HEK293 (cell line): ENCODE measurements around the gene NEAT1.

Source experiments
- CTCF ChIA-PET: fragments of 350-600 bp; formaldehyde crosslinking; extraction: SDS; loops from one replicate; lab custom pipeline; 2021; ENCODE audit warnings: antibody characterized with exemption; lab: Yijun Ruan, JAX
- POLR2A ChIA-PET: fragments of 300-600 bp; formaldehyde crosslinking; extraction: SDS; loops from one replicate; lab custom pipeline; 2020; ENCODE audit warnings: antibody characterized with exemption, inconsistent platforms; lab: Yijun Ruan, JAX
- H3K27ac ChIP-seq: fragments of 200-500 bp; sonication (Bioruptor generic); 2 replicates; pipeline ENCODE4 v1.5.1; 2014; ENCODE audit warnings: low read depth, low read length, control low read depth, inconsistent platforms; ENCODE audit errors: extremely low read depth
- H3K36me3 ChIP-seq, 2 experiments: fragments of 200-500 bp in 1 of 2; sonication (Bioruptor generic) in 1 of 2; 1 replicate in 1 of 2; 2 replicates in 1 of 2; pipeline ENCODE4 v1.5.1; 2014 to 2017; ENCODE audit warnings: inconsistent platforms in 2 of 2, low read length in 2 of 2; ENCODE audit not compliant: control insufficient read depth in 2 of 2, insufficient read depth in 1 of 2
- H3K4me1 ChIP-seq: fragments of 200-500 bp; sonication (Bioruptor generic); 2 replicates; pipeline ENCODE4 v1.5.1; 2014; ENCODE audit warnings: mild to moderate bottlenecking, low read length, inconsistent platforms; ENCODE audit not compliant: control insufficient read depth, insufficient read depth
- H3K4me3 ChIP-seq: 2 replicates; pipeline ENCODE4 v1.5.1; 2011; ENCODE audit warnings: low read depth, mild to moderate bottlenecking, control low read depth, low read length, moderate library complexity
- H3K9me3 ChIP-seq: fragments of 200-500 bp; sonication (Bioruptor generic); 2 replicates; pipeline ENCODE4 v1.5.1; 2014; ENCODE audit warnings: low read depth, low read length, inconsistent platforms; ENCODE audit not compliant: control insufficient read depth, insufficient read depth
- FEZF1 ChIP-seq: fragments of 450-650 bp; formaldehyde crosslinking; IDR thresholded peaks from 2 replicates; pipeline ENCODE4 v1.5.1; 2016; ENCODE audit warnings: missing biosample characterization, missing genetic modification characterization
- OSR2 ChIP-seq: fragments of 450-650 bp; formaldehyde crosslinking; IDR thresholded peaks from 2 replicates; pipeline ENCODE4 v1.5.1; 2016; ENCODE audit warnings: missing biosample characterization, missing genetic modification characterization
- PATZ1 ChIP-seq: fragments of 450-650 bp; formaldehyde crosslinking; IDR thresholded peaks from 2 replicates; pipeline ENCODE4 v1.5.1; 2016; ENCODE audit warnings: missing biosample characterization, missing genetic modification characterization
- PRDM10 ChIP-seq: fragments of 450-650 bp; formaldehyde crosslinking; IDR thresholded peaks from 2 replicates; pipeline ENCODE4 v1.5.1; 2016; ENCODE audit warnings: missing biosample characterization, missing genetic modification characterization
- PRDM4 ChIP-seq: fragments of 450-650 bp; formaldehyde crosslinking; IDR thresholded peaks from 2 replicates; pipeline ENCODE4 v1.5.1; 2017; ENCODE audit warnings: missing biosample characterization, missing genetic modification characterization
- SP3 ChIP-seq: fragments of 450-650 bp; formaldehyde crosslinking; IDR thresholded peaks from 2 replicates; pipeline ENCODE4 v1.5.1; 2016; ENCODE audit warnings: missing biosample characterization, missing genetic modification characterization
- YY2 ChIP-seq: fragments of 450-650 bp; formaldehyde crosslinking; IDR thresholded peaks from 2 replicates; pipeline ENCODE4 v1.5.1; 2016; ENCODE audit warnings: missing biosample characterization, missing genetic modification characterization
- ZBTB6 ChIP-seq: fragments of 450-650 bp; formaldehyde crosslinking; IDR thresholded peaks from 2 replicates; pipeline ENCODE4 v1.5.1; 2017; ENCODE audit warnings: missing biosample characterization, missing genetic modification characterization
- ZFP41 ChIP-seq: fragments of 450-650 bp; formaldehyde crosslinking; IDR thresholded peaks from 2 replicates; pipeline ENCODE4 v1.5.1; 2016; ENCODE audit warnings: missing biosample characterization, missing genetic modification characterization, borderline replicate concordance
- ZNF121 ChIP-seq: fragments of 450-650 bp; formaldehyde crosslinking; IDR thresholded peaks from 2 replicates; pipeline ENCODE4 v1.5.1; 2016; ENCODE audit warnings: missing biosample characterization, missing genetic modification characterization
- ZNF2 ChIP-seq: fragments of 450-650 bp; formaldehyde crosslinking; IDR thresholded peaks from 2 replicates; pipeline ENCODE4 v1.5.1; 2016; ENCODE audit warnings: missing biosample characterization, missing genetic modification characterization
- ZNF239 ChIP-seq: fragments of 450-650 bp; formaldehyde crosslinking; IDR thresholded peaks from 2 replicates; pipeline ENCODE4 v1.5.1; 2016; ENCODE audit warnings: missing biosample characterization, missing genetic modification characterization
- ZNF350 ChIP-seq: fragments of 450-650 bp; formaldehyde crosslinking; IDR thresholded peaks from 2 replicates; pipeline ENCODE4 v1.5.0; 2017; ENCODE audit warnings: missing biosample characterization, mild to moderate bottlenecking, missing genetic modification characterization
- ZNF391 ChIP-seq: fragments of 450-650 bp; formaldehyde crosslinking; IDR thresholded peaks from 2 replicates; pipeline ENCODE4 v1.5.1; 2016; ENCODE audit warnings: low read depth, missing biosample characterization, missing genetic modification characterization, borderline replicate concordance
- ZNF449 ChIP-seq: fragments of 450-650 bp; formaldehyde crosslinking; IDR thresholded peaks from 2 replicates; pipeline ENCODE4 v1.5.1; 2017; ENCODE audit warnings: missing biosample characterization, mild to moderate bottlenecking, missing genetic modification characterization, moderate library complexity
- ZNF623 ChIP-seq: fragments of 450-650 bp; formaldehyde crosslinking; IDR thresholded peaks from 2 replicates; pipeline ENCODE4 v1.5.1; 2016; ENCODE audit warnings: missing biosample characterization, missing genetic modification characterization
- ZNF776 ChIP-seq: fragments of 450-650 bp; formaldehyde crosslinking; IDR thresholded peaks from 2 replicates; pipeline ENCODE4 v1.5.0; 2017; ENCODE audit warnings: missing biosample characterization, missing genetic modification characterization, borderline replicate concordance
- ZSCAN4 ChIP-seq: fragments of 450-650 bp; formaldehyde crosslinking; IDR thresholded peaks from 2 replicates; pipeline ENCODE4 v1.5.1; 2017; ENCODE audit warnings: missing biosample characterization, missing genetic modification characterization
- ZSCAN5A ChIP-seq: fragments of 450-650 bp; formaldehyde crosslinking; IDR thresholded peaks from 2 replicates; pipeline ENCODE4 v1.5.1; 2016; ENCODE audit warnings: missing biosample characterization, missing genetic modification characterization

NEAT1 gene

GRCh38 chr11:65422633-65423515 lies at the start of gene NEAT1:
TSS of gene NEAT1 (plus strand) at chr11:65422798.
- H3K9me3 ChIP-seq: no peaks in the 10 kb centered on the region
- H3K36me3 ChIP-seq: peaks cover 0 to 51% of the 10 kb centered on the region in 2 experiments; a peak in 1 of 3 replicates
- peak within 1 kb of the TSS; percentile 70 for H3K4me3 ChIP-seq
- CTCF ChIA-PET: interaction anchor here (0.7 to 2.6 kb wide), 3 partner anchors 8 to 201 kb away, joined by 3 to 15 read pairs (median 4); no protein-coding TSS in a partner anchor
- H3K27ac ChIP-seq: peak within 1 kb of the TSS; percentile 98
- POLR2A ChIA-PET: interaction anchor here (0.6 to 16.9 kb wide), 48 partner anchors 8 to 644 kb away, joined by 3 to 1129 read pairs (median 4); partner anchors contain the start of genes CCDC85B, CDC42EP2, DPF2 and FAM89B
- peaks cover 6% of the 10 kb centered on the region; the same call in 1 of the 2 replicates for H3K4me1 ChIP-seq
- TF ChIP-seq ZNF776 (tag by site-specific recombination) (peak; percentile 75; the same call in 1 of the 2 replicates), ZNF121 (tag by site-specific recombination) (no peak), ZNF623 (tag by site-specific recombination) (peak; percentile 34; the same call in 1 of the 2 replicates), OSR2 (tag by site-specific recombination) (no peak), ZSCAN4 (tag by site-specific recombination) (no peak), ZSCAN5A (tag by site-specific recombination) (no peak), ZFP41 (tag by site-specific recombination) (0 out of 2 replicates have a peak, but pooled peaks have one; percentile 9), ZNF2 (tag by site-specific recombination) (peak; percentile 87), YY2 (peak; percentile 60; the same call in 1 of the 2 replicates), ZNF449 (tag by site-specific recombination) (no peak), ZNF350 (tag by site-specific recombination) (no peak), PRDM10 (peak; percentile 37), ZBTB6 (tag by site-specific recombination) (no peak), PATZ1 (tag by site-specific recombination) (peak; percentile 63; the same call in 1 of the 2 replicates), ZNF391 (tag by site-specific recombination) (peak; percentile 92; the same call in 1 of the 2 replicates), PRDM4 (tag by site-specific recombination) (peak; percentile 41), SP3 (peak; percentile 71), FEZF1 (tag by site-specific recombination) (0 out of 2 replicates have a peak, but pooled peaks have one; percentile 2), ZNF239 (tag by site-specific recombination) (peak; percentile 56; the same call in 1 of the 2 replicates)
